Endothelial cell of umbilical vein (primary cell): ENCODE results near the gene TMEM125. TPM values are rescaled to one million over a fixed set of nuclear protein-coding genes. Genes with fewer than 3 reads are reported as not detected.

Source experiments
- BruUV-seq: library from RNA; stranded (reverse); fragments of 400-500 nt; replicated peaks from 2 replicates; lab custom pipeline; 2021; lab: Mats Ljungman, UMichigan
- CTCF ChIA-PET: fragments of 300-600, 350-600 bp; sonication (Branson Sonifier 250); formaldehyde crosslinking; loops from one replicate; lab custom pipeline; 2021; ENCODE audit warnings: antibody characterized with exemption, inconsistent platforms; lab: Charles Lee
- POLR2A ChIA-PET: fragments of 300-600, 350-600 bp; sonication (Branson Sonifier 250); formaldehyde crosslinking; loops from one replicate; lab custom pipeline; 2021; ENCODE audit warnings: antibody characterized with exemption, inconsistent platforms; lab: Charles Lee
- DNase-seq: peaks from one replicate; pipeline ENCODE4 v3.0.0-alpha.2; 2011; ENCODE audit warnings: low read depth, low spot score
- FAIRE-seq: peaks from 2 replicates; lab custom pipeline; 2011; peaks lifted over from hg19 to GRCh38; lab: Jason Lieb, UNC
- H2AFZ ChIP-seq: 2 replicates; pipeline ENCODE4 v1.6.0; 2012; ENCODE audit warnings: low read depth, low read length, control low read depth, inconsistent platforms
- H3K27ac ChIP-seq: 2 replicates; pipeline ENCODE4 v1.5.1; 2011; ENCODE audit warnings: low read depth, mild to moderate bottlenecking, control low read depth, low read length, moderate library complexity; ENCODE audit not compliant: insufficient read depth
- H3K27me3 ChIP-seq, 2 experiments: 2 replicates each; pipeline versions ENCODE4 v1.6.0 to v1.6.1; 2011; ENCODE audit warnings: low read length in 2 of 2, mixed read lengths in 1 of 2; ENCODE audit not compliant: control insufficient read depth in 2 of 2, insufficient read depth in 2 of 2
- H3K36me3 ChIP-seq, 2 experiments: 2 replicates in 1 of 2; 3 replicates in 1 of 2; pipeline ENCODE4 v1.5.1; 2011; ENCODE audit warnings: low read length in 2 of 2, mild to moderate bottlenecking in 1 of 2, moderate library complexity in 1 of 2; ENCODE audit not compliant: control insufficient read depth in 2 of 2, insufficient read depth in 2 of 2; ENCODE audit errors: extremely low read depth in 1 of 2
- H3K4me1 ChIP-seq: 3 replicates; pipeline ENCODE4 v1.5.1; 2011; ENCODE audit warnings: mild to moderate bottlenecking, low read length; ENCODE audit not compliant: control insufficient read depth, insufficient read depth; ENCODE audit errors: extremely low read depth
- H3K4me2 ChIP-seq: 2 replicates; pipeline ENCODE4 v1.6.1; 2011; ENCODE audit warnings: low read length, control low read depth, mixed read lengths; ENCODE audit not compliant: insufficient read depth
- H3K4me3 ChIP-seq, 3 experiments: fragments of 200-600 bp in 1 of 3; sonication (generic), shearing (Covaris generic) in 1 of 3; replicated peaks in 1 of 3; 2 replicates each; pipeline ENCODE4 v1.5.1; 2011 to 2016; ENCODE audit warnings: control low read depth in 3 of 3, low read length in 3 of 3, mild to moderate bottlenecking in 2 of 3, inconsistent platforms in 1 of 3, low read depth in 1 of 3, moderate library complexity in 1 of 3; ENCODE audit not compliant: insufficient read depth in 1 of 3
- H3K79me2 ChIP-seq: 2 replicates; pipeline ENCODE4 v1.6.0; 2012; ENCODE audit warnings: low read length, inconsistent platforms; ENCODE audit not compliant: control insufficient read depth, insufficient read depth
- H3K9ac ChIP-seq: replicated peaks from 2 replicates; pipeline ENCODE3; 2011; ENCODE audit warnings: low read length, control low read depth; ENCODE audit not compliant: insufficient read depth; ENCODE audit errors: extremely low read depth
- H3K9me1 ChIP-seq: replicated peaks from 3 replicates; pipeline ENCODE4 v1.6.0; 2011; ENCODE audit warnings: mild to moderate bottlenecking, low read length; ENCODE audit not compliant: control insufficient read depth, insufficient read depth; ENCODE audit errors: extremely low read depth
- H3K9me3 ChIP-seq: replicated peaks from 2 replicates; pipeline ENCODE4 v1.5.1; 2012; ENCODE audit warnings: low read length, inconsistent platforms; ENCODE audit not compliant: control insufficient read depth, insufficient read depth
- H4K20me1 ChIP-seq: replicated peaks from 2 replicates; pipeline ENCODE3; 2011; ENCODE audit warnings: mild to moderate bottlenecking, low read length; ENCODE audit not compliant: control insufficient read depth, insufficient read depth; ENCODE audit errors: extremely low read depth
- CTCF ChIP-seq, 2 donors: IDR thresholded peaks; 1 replicate in 1 of 2; 2 replicates in 1 of 2; pipeline ENCODE4 v1.5.1; 2011; ENCODE audit warnings: low read length in 2 of 2, mild to moderate bottlenecking in 2 of 2, moderate library complexity in 2 of 2, control low read depth in 1 of 2, inconsistent platforms in 1 of 2, low read depth in 1 of 2; ENCODE audit not compliant: insufficient read depth in 1 of 2; ENCODE audit errors: extremely low read depth in 1 of 2
- EZH2 ChIP-seq: IDR thresholded peaks from 2 replicates; pipeline ENCODE4 v1.6.1; 2012; ENCODE audit warnings: borderline replicate concordance, low read depth, mild to moderate bottlenecking, moderate library complexity, low read length, inconsistent platforms; ENCODE audit not compliant: severe bottlenecking
- FOS ChIP-seq: IDR thresholded peaks from 2 replicates; pipeline ENCODE4 v1.6.1; 2011; ENCODE audit warnings: mild to moderate bottlenecking, low read length, moderate library complexity, borderline replicate concordance; ENCODE audit not compliant: insufficient read depth
- GATA2 ChIP-seq: IDR thresholded peaks from 2 replicates; pipeline ENCODE4 v1.7.0; 2011; ENCODE audit warnings: low read depth, mild to moderate bottlenecking, moderate library complexity, mixed read lengths, low read length; ENCODE audit not compliant: insufficient read length, insufficient read depth
- MAX ChIP-seq: IDR thresholded peaks from 2 replicates; pipeline ENCODE4 v1.6.1; 2011; ENCODE audit not compliant: insufficient read depth, insufficient read length
- MYC ChIP-seq: IDR thresholded peaks from one replicate; pipeline ENCODE4 v1.6.1; 2011; ENCODE audit warnings: mild to moderate bottlenecking, low read depth, low read length
- POLR2A ChIP-seq: IDR thresholded peaks from 2 replicates; pipeline ENCODE4 v1.6.1; 2012; ENCODE audit warnings: low read depth, mild to moderate bottlenecking, control low read depth, low read length
- POLR2AphosphoS5 ChIP-seq: IDR thresholded peaks from 2 replicates; pipeline ENCODE4 v1.6.1; 2012; ENCODE audit warnings: low read depth, mild to moderate bottlenecking, control low read depth, low read length, moderate library complexity; ENCODE audit not compliant: insufficient read depth
- dilution Hi-C: fragments of 300-500 bp; cut with MboI; formaldehyde crosslinking; loops from one replicate; pipeline ENCODE4 v1.15.0; 2019; ENCODE audit warnings: low sequenced_read_pairs; ENCODE audit not compliant: extremely low pct_ligation_motif_present
- intact Hi-C: fragments of 100-400 bp; cut with micrococcal nuclease; formaldehyde crosslinking; loops from one replicate; pipeline ENCODE4 v1.10.0; 2022
- polyA plus RNA-seq, 4 experiments: library from polyadenylated mRNA; depleted of rRNA in 3 of 4; stranded (reverse) in 3 of 4; unstranded in 1 of 4; fragments of >200 nt; gene quantifications; 2 replicates each; pipeline versions ENCODE4 v1.2.1 to v1.2.3, GENCODE V29; 2011 to 2012; ENCODE audit warnings: missing spikeins in 1 of 4
- total RNA-seq: library from RNA; stranded (reverse); gene quantifications from 2 replicates; pipeline ENCODE4 v1.2.3, GENCODE V29; 2021

The TMEM125 gene
- total and polyA plus RNA-seq, 2 donors (not counting 3 experiments of a cell fraction or from before 2014, with no cell fraction given): 0.17 TPM; not detected in 1

GRCh38 chr1:43315481-43315880 is 45.7 kb downstream of the TMEM125 start:
- TF ChIP-seq GATA2 (no peak), MAX (no peak)
- no peaks in the 10 kb centered on the region for H3K9me1 ChIP-seq
- H4K20me1 ChIP-seq: no peaks in the 10 kb centered on the region
- FAIRE-seq (no peak), DNase-seq (no peak)
- no TSS peak for BruUV-seq
- CTCF ChIA-PET: interaction anchor here (3.1 kb wide), 1 partner anchor 99 kb away, joined by 12 read pairs; no protein-coding TSS in a partner anchor
- H3K36me3 ChIP-seq: peaks cover 49 to 91% of the 10 kb centered on the region in 2 experiments
- H3K4me2 ChIP-seq: no peak overlapping the region
- no peak overlapping the region for H3K27ac ChIP-seq
- H2AFZ ChIP-seq: no peak overlapping the region
- intact Hi-C loops (no loop called here), dilution Hi-C loops (no loop called here)
- no peak overlapping the region for H3K9ac ChIP-seq
- POLR2A ChIA-PET: interaction anchor here (0.7 kb wide), 1 partner anchor 108 kb away, joined by 3 read pairs; no protein-coding TSS in a partner anchor
- no peaks in the 10 kb centered on the region for H3K4me1 ChIP-seq
- no peaks in the 10 kb centered on the region for H3K9me3 ChIP-seq
- H3K27me3 ChIP-seq: no peaks in the 10 kb centered on the region
- no peak overlapping the region for H3K4me3 ChIP-seq
- H3K79me2 ChIP-seq: no peaks in the 10 kb centered on the region

- TF ChIP-seq POLR2A (peak; percentile 48), FOS (no peak), GATA2 (no peak), POLR2AphosphoS5 (peak; percentile 46), MYC (no peak), MAX (no peak), EZH2 (no peak), CTCF (IDR thresholded peaks at IDR 0.05; ENCODE audit: extremely low read depth in 1 of 2, insufficient read depth in 1 of 2, low read depth in 1 of 2, low read length in 2 of 2) (no peak)
- intact Hi-C loops (no loop called here), dilution Hi-C loops (no loop called here)
- H3K9ac ChIP-seq: no peak overlapping the region
- no peaks in the 10 kb centered on the region for H3K27me3 ChIP-seq
- no peak for DNase-seq
- H2AFZ ChIP-seq: no peak overlapping the region
- no peaks in the 10 kb centered on the region for H3K9me3 ChIP-seq
- BruUV-seq: no TSS peak
- peaks cover 49 to 87% of the 10 kb centered on the region in 2 experiments for H3K36me3 ChIP-seq
- no peak overlapping the region for H3K4me2 ChIP-seq
- H3K27ac ChIP-seq: no peak overlapping the region
- H3K9me1 ChIP-seq: no peaks in the 10 kb centered on the region
- peak; percentile 53 for FAIRE-seq
- no peak overlapping the region for H3K4me3 ChIP-seq
- no peaks in the 10 kb centered on the region for H3K79me2 ChIP-seq
- no peaks in the 10 kb centered on the region for H3K4me1 ChIP-seq
- ChIA-PET POLR2A (interaction anchor here (0.8 kb wide), 1 partner anchor 14 kb away, joined by 5 read pairs; no protein-coding TSS in a partner anchor), CTCF (interaction anchor here (0.6 to 3.1 kb wide), 6 partner anchors 14 to 98 kb away, joined by 3 to 12 read pairs (median 6); partner anchors contain the start of gene CDC20)
- H4K20me1 ChIP-seq: no peaks in the 10 kb centered on the region
These were observed 46.4 kb downstream of the TMEM125 start for GRCh38 chr1:43315963-43316737.
